GM12891 (cell line): ENCODE results near the gene SLC35B1.
"Not testable (repeated sequence)": the region's sequence is repeated elsewhere in the genome, so short reads cannot be mapped to it uniquely, and the experiment has no call there.

Experiments
- DNase-seq: peaks from one replicate; pipeline ENCODE4 v3.0.0; 2011; ENCODE audit warnings: low spot score; ENCODE audit not compliant: insufficient read length
- FAIRE-seq: peaks from 2 replicates; lab custom pipeline; 2011; peaks lifted over from hg19 to GRCh38; lab: Jason Lieb, UNC
- PAX5 ChIP-seq: IDR thresholded peaks from 2 replicates; pipeline ENCODE4 v1.6.1; 2011; ENCODE audit warnings: low read length, moderate library complexity, mild to moderate bottlenecking; ENCODE audit not compliant: insufficient read depth, severe bottlenecking
- POLR2A ChIP-seq: IDR thresholded peaks from 2 replicates; pipeline ENCODE4 v1.6.1; 2011; ENCODE audit warnings: low read depth, low read length, control low read depth
- POLR2AphosphoS5 ChIP-seq: IDR thresholded peaks from 2 replicates; pipeline ENCODE4 v1.6.1; 2011; ENCODE audit warnings: low read depth, low read length, control low read depth
- POU2F2 ChIP-seq: IDR thresholded peaks from 2 replicates; pipeline ENCODE4 v1.6.1; 2011; ENCODE audit warnings: low read depth, mild to moderate bottlenecking, control low read depth, low read length, moderate library complexity
- SPI1 ChIP-seq: IDR thresholded peaks from 2 replicates; pipeline ENCODE4 v1.6.1; 2011; ENCODE audit warnings: low read depth, low read length, control low read depth
- TAF1 ChIP-seq: IDR thresholded peaks from 2 replicates; pipeline ENCODE4 v1.6.1; 2011; ENCODE audit warnings: low read depth, low read length, control low read depth

The SLC35B1 gene

DNA sequence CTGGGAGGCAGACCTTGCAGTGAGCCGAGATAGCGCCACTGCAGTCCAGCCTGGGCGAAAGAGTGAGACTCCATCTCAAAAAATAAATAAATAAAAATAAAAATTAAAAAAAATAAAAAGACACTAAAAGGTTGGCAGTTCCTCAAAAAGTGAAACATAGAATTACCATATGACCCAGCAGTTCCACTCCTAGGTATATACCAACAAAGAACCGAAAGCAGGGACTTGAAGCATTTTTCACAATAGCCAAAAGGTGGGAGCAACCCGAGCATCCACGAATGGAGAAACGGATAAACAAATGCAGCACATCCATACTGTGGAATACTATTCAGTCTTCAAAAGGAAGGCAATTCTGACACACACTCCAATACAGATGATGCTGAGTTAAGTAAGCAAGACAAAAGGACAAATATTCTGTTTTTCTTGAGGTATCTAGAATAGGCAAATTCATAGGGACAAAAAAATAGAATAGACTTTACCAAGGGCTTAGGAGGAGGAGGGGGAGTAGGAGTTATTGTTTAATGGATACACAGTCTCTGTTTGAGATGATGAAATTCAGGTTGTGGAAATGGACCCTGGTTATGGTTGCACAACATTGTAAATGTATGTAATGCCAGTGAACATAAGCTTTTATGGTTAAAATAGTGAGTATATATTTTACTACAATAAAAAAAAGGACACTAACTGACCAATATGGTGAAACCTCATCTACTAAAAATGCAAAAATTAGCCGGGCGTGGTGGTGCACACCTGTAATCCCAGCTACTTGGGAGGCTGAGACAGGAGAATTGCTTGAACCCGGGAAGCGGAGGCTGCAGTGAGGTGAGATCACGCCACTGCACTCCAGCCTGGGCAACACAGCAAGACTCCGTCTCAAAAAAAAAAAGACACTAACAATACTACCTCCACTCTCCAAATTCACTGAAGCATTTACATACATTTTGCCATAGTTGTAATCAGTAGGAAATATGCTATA lies 27.0 kb upstream of the SLC35B1 start:
- DNase-seq (no peak), FAIRE-seq (no peak)
- TF ChIP-seq POU2F2 (no peak), PAX5 (no peak), SPI1 (no peak), POLR2A (no peak), POLR2AphosphoS5 (no peak), TAF1 (no peak)

DNA sequence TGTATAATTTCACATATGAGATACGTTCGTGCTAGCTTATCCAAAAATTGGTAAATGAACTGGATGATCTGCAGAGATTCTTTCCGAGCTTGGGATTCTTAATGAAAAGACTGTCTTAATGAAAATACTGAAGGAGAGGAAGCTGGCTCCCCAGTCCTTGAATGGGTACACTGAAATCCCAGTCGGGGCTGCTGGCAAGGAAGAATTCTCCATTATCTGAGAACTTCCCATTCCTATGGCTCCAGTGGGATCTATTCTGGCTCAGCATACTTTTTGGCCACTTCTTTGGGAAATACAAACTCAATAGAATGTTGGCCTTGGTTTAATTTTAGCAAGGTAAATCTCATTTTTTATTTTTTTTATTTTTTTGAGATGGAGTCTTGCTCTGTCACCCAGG lies 23.7 kb upstream of the SLC35B1 start:
- DNase-seq (no peak), FAIRE-seq (no peak)
- TF ChIP-seq POLR2AphosphoS5 (no peak), PAX5 (no peak), POU2F2 (no peak), POLR2A (no peak), SPI1 (no peak), TAF1 (no peak)

GRCh38 chr17:49730785-49731434 lies 23.1 kb upstream of the SLC35B1 start:
- DNase-seq (no peak), FAIRE-seq (no peak)
- TF ChIP-seq TAF1 = no peak
- TF ChIP-seq POLR2A = no peak
- no peak for TF ChIP-seq SPI1
- TF ChIP-seq PAX5 = no peak
- no peak for TF ChIP-seq POLR2AphosphoS5
- no peak for TF ChIP-seq POU2F2

- no peak for FAIRE-seq
These were observed 22.5 kb upstream of the SLC35B1 start for GRCh38 chr17:49730078-49730784.

GRCh38 chr17:49729069-49729468 lies 21.3 kb upstream of the SLC35B1 start:
- no peak for TF ChIP-seq SPI1
- TF ChIP-seq POLR2AphosphoS5 = no peak
- no peak for TF ChIP-seq POU2F2
- no peak for TF ChIP-seq PAX5
- no peak for TF ChIP-seq POLR2A
- no peak for TF ChIP-seq TAF1
- FAIRE-seq = no peak

More at GRCh38 chr17:49730078-49730784, 22.5 kb upstream of the SLC35B1 start:
- TF ChIP-seq PAX5 (no peak), POLR2A (no peak), SPI1 (no peak), TAF1 (no peak), POLR2AphosphoS5 (no peak), POU2F2 (no peak)
- DNase-seq = no peak

GRCh38 chr17:49728425-49728824 lies 20.7 kb upstream of the SLC35B1 start:
- TF ChIP-seq POU2F2 = no peak
- peak; percentile 72 for TF ChIP-seq SPI1
- TF ChIP-seq PAX5 = no peak
- no peak for TF ChIP-seq TAF1
- TF ChIP-seq POLR2A = no peak
- TF ChIP-seq POLR2AphosphoS5 = no peak
- no peak for DNase-seq

More at GRCh38 chr17:49729069-49729468, 21.3 kb upstream of the SLC35B1 start:
- no peak for DNase-seq

GRCh38 chr17:49727380-49727779 lies 19.6 kb upstream of the SLC35B1 start:
- DNase-seq (no peak), FAIRE-seq (no peak)
- TF ChIP-seq POLR2AphosphoS5 (no peak), TAF1 (no peak), SPI1 (no peak), POU2F2 (no peak), POLR2A (no peak), PAX5 (no peak)

More at GRCh38 chr17:49728425-49728824, 20.7 kb upstream of the SLC35B1 start:
- FAIRE-seq = no peak

DNA sequence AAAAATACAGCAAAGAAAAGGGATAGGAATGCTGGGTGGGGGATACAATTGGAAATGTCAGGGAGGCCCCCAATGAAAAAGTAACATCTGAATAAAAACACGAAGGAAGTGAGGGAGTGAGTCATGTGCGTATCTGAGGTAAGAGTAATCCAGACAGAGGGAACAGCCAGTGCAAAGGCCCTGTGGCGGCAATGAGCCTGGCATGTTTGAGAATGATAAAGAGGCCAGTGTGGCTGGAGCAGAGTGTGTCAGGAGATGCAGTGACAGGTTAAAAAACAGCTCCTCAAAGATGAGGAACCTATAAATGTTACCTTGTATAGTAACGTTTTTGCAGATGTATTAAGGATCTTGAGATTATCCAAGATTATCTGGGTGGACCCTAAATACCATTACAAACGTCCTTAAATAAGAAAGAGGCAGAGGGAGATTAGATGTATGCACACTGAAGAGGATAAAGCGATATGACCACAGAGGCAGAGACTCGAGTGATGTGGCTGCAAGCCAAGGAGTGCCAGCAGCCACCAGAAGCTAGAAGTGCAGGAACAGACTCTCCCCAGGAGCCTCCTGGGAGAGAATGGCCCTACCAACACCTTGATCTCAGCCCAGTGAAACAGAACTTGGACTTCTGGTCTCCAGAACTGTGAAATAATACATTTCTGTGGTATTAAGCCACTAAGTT lies 17.8 kb upstream of the SLC35B1 start:
- DNase-seq (no peak), FAIRE-seq (no peak)
- no peak for TF ChIP-seq SPI1
- no peak for TF ChIP-seq TAF1
- TF ChIP-seq POLR2AphosphoS5 = no peak
- TF ChIP-seq POLR2A = no peak
- TF ChIP-seq PAX5 = no peak
- TF ChIP-seq POU2F2 = no peak

- not testable (repeated sequence) for DNase-seq, FAIRE-seq
These were observed 16.8 kb upstream of the SLC35B1 start for GRCh38 chr17:49724552-49724951.
